ENCODE results near the gene UBTD2.
"Not testable (repeated sequence)": the region's sequence is repeated elsewhere in the genome, so short reads cannot be mapped to it uniquely, and the experiment has no call there.

The UBTD2 gene

DNA sequence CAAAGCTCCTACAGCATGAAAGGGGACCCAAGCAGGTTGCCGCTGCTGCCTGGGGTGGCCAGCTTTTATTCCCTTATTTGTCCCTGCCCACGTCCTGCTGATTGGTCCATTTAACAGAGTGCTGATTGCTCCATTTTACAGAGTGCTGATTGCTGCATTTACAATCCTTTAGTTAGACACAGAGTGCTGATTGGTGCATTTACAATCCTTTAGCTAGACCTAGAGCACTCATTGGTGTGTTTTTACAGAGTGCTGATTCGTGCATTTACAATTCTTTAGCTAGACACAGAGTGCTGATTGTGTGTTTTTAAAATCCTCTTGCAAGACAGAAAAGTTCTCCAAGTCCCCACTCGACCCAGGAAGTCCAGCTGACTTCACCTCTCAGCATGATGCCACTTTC is 85.8 kb downstream of the UBTD2 start:
- H3K4me1 ChIP-seq (ENCODE audit: control insufficient read depth in 1 of 2, insufficient read depth in 2 of 2, low read length in 2 of 2); H3K27me3 ChIP-seq (ENCODE audit: control insufficient read depth in 1 of 2, insufficient read depth in 2 of 2, low read length in 2 of 2); H3K36me3 ChIP-seq (ENCODE audit: control insufficient read depth in 1 of 2, insufficient read depth in 2 of 2, low read length in 2 of 2); H3K4me3 ChIP-seq (ENCODE audit: low read depth in 1 of 2, low read length in 2 of 2); H3K27ac ChIP-seq (ENCODE audit: low read depth, low read length); H3K9ac ChIP-seq (ENCODE audit: low read depth in 1 of 2, low read length in 2 of 2); H3K9me3 ChIP-seq (ENCODE audit: control insufficient read depth in 1 of 2, low read length in 2 of 2): not testable (repeated sequence)

DNA sequence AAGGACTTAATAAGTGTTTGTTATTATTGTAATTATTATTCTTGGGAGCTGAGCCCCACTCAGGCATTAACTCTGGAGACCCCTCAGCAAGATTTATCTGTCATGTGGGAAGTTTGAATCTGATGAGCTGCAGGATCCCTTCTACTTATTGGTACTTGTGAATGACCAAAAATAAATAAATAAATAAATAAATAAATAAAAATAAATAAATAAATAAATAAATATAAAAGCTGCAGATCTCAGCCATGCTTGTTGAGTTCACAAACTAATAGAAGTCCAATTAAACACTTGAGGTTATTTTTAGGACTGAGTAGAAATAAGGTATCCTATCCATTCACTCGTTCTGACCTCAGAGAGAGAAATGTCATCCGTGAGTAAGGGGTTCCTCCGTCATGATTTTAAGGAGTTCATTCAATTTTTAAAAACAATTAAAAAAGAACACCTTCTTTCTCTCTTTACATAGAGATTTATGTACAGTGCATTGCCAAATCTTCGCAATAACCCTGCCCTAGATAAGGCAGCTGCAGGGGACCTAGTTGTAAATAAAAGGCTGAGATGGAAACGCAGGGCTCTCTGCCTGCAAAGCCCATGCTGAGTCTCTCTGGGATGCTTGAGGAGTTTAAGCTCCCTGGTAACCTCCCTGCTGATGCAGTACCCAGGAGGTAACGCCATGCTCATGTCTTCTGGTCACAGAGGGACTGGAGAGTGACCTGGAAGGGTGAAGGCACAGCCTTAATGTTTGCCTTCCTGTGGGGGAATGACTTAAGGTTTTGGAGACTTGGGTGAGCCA is 88.4 kb downstream of the UBTD2 start:
- Histone ChIP-seq H3K4me1 (ENCODE audit: control insufficient read depth in 1 of 2, insufficient read depth in 2 of 2, low read length in 2 of 2) (no peaks in the 10 kb centered on the region), H3K27ac (ENCODE audit: low read depth, low read length) (no peak overlapping the region)

DNA sequence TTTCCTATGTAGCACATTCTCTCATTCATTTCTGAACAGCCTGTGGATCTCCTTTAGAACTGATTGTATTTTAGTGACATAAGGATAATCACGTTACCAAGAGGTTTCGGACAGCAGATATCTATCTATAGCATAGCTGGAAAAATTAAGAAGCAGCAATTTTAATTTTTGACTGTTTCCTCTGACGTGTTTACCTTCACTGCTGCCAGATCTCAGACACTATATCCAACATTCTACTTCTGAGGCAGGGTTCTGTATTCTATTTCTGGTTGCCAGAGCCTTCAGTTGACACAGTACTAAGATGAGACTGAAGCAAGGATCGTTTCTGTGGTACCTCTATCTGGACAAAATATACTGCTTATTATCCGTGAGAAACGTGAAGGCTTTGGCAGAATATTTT is 89.7 kb downstream of the UBTD2 start, which contains the start of gene EFCAB9:
TSS of gene EFCAB9 (plus strand) at position 301 of the 400 bp plus-strand sequence. CDS start at position 302, 1 bp downstream.
- Histone ChIP-seq H3K4me1 (ENCODE audit: control insufficient read depth in 1 of 2, insufficient read depth in 2 of 2, low read length in 2 of 2) (no peaks in the 10 kb centered on the region), H3K9me3 (ENCODE audit: control insufficient read depth in 1 of 2, low read length in 2 of 2) (no peaks in the 10 kb centered on the region), H3K27me3 (ENCODE audit: control insufficient read depth in 1 of 2, insufficient read depth in 2 of 2, low read length in 2 of 2) (no peaks in the 10 kb centered on the region), H3K4me3 (ENCODE audit: low read depth in 1 of 2, low read length in 2 of 2) (no peak within 1 kb of the TSS), H3K27ac (ENCODE audit: low read depth, low read length) (no peak within 1 kb of the TSS), H3K36me3 (ENCODE audit: control insufficient read depth in 1 of 2, insufficient read depth in 2 of 2, low read length in 2 of 2) (no peaks in the 10 kb centered on the region), H3K9ac (ENCODE audit: low read depth in 1 of 2, low read length in 2 of 2) (no peak within 1 kb of the TSS)

More for the DNA sequence above, 88.4 kb downstream of the UBTD2 start:
- no peaks in the 10 kb centered on the region for H3K27me3 ChIP-seq (ENCODE audit: control insufficient read depth in 1 of 2, insufficient read depth in 2 of 2, low read length in 2 of 2)
- H3K9me3 ChIP-seq (ENCODE audit: control insufficient read depth in 1 of 2, low read length in 2 of 2), result no peaks in the 10 kb centered on the region
- no peaks in the 10 kb centered on the region for H3K36me3 ChIP-seq (ENCODE audit: control insufficient read depth in 1 of 2, insufficient read depth in 2 of 2, low read length in 2 of 2)
- H3K9ac ChIP-seq (ENCODE audit: low read depth in 1 of 2, low read length in 2 of 2), result no peak overlapping the region
- no peak overlapping the region for H3K4me3 ChIP-seq (ENCODE audit: low read depth in 1 of 2, low read length in 2 of 2)

DNA sequence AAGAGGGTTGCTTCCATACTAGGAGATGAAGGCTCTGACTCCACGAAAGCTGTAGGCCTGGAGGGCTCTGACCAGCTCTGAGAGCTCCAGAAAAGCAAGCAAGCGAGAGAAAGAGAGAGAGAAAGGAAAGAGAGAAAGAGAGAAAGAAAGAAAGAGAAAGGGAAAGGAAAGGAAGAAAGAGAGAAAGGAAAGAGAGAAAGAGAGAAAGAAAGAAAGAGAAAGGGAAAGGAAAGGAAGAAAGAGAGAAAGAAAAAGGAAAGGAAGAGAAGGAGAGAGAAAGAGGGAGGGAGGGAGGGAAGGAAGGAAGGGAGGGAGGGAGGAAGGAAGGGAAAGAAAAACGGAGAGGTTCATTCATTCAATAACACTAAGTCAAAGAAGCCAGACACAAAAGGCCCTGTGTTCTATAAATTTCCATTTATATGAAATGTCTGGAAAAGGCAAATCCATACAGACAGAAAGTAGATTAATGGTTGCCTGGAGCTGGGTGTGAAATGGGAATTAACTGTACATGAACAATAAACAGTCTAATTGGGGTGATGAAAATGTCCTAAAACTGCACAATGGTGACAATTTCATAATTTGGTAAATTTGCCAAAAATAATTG is 93.8 kb downstream of the UBTD2 start:
- Histone ChIP-seq H3K27ac (ENCODE audit: low read depth, low read length) (no peak overlapping the region), H3K27me3 (ENCODE audit: control insufficient read depth in 1 of 2, insufficient read depth in 2 of 2, low read length in 2 of 2) (no peaks in the 10 kb centered on the region), H3K36me3 (ENCODE audit: control insufficient read depth in 1 of 2, insufficient read depth in 2 of 2, low read length in 2 of 2) (no peaks in the 10 kb centered on the region), H3K4me3 (ENCODE audit: low read depth in 1 of 2, low read length in 2 of 2) (no peak overlapping the region), H3K9me3 (ENCODE audit: control insufficient read depth in 1 of 2, low read length in 2 of 2) (no peaks in the 10 kb centered on the region), H3K9ac (ENCODE audit: low read depth in 1 of 2, low read length in 2 of 2) (no peak overlapping the region), H3K4me1 (ENCODE audit: control insufficient read depth in 1 of 2, insufficient read depth in 2 of 2, low read length in 2 of 2) (peaks cover 0 to 18% of the 10 kb centered on the region in 2 donors)

DNA sequence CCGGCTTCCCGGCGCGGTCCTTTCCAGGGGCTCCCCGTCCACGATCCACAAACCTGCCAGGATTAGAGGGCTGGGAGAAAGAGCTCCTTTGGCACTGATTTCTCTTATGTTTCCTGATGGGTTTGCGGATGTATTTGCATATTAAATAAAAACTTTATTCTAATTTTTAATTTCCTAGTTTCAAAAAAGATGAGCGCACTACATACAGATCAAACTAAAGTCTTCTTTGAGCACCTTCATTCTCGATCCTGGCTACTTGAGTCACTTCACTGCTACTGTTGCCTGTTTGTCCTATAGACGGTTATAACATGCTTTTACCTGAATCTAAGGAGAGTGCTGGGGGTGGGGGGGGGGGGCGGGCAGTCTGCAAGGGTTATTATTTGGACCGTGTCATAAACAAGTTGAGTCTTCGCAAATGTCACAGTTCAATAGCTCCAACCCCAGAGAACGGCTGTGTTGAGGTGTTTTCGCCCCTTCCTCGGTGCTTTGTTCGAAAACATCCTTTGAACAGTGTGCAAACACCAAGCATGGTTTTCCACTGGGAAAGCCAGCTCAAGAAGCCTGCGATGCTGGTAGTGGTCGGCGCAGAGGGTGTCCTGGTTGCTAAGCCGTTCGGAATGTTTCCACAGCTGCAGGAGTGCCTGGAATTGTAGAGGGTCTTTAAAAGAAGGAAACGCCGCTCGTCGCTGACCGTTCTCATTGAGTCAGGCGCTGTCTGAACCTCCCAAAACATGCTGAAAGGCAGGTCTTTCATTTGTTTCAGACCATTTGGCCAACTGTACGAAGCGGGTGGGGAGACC is 94.5 kb downstream of the UBTD2 start:
- H3K27ac ChIP-seq (ENCODE audit: low read depth, low read length), result no peak overlapping the region
- no peak overlapping the region for H3K9ac ChIP-seq (ENCODE audit: low read depth in 1 of 2, low read length in 2 of 2)
- no peaks in the 10 kb centered on the region for H3K9me3 ChIP-seq (ENCODE audit: control insufficient read depth in 1 of 2, low read length in 2 of 2)
- peaks cover 0 to 22% of the 10 kb centered on the region in 2 donors for H3K4me1 ChIP-seq (ENCODE audit: control insufficient read depth in 1 of 2, insufficient read depth in 2 of 2, low read length in 2 of 2)
- H3K36me3 ChIP-seq (ENCODE audit: control insufficient read depth in 1 of 2, insufficient read depth in 2 of 2, low read length in 2 of 2), result no peaks in the 10 kb centered on the region
- H3K27me3 ChIP-seq (ENCODE audit: control insufficient read depth in 1 of 2, insufficient read depth in 2 of 2, low read length in 2 of 2), result no peaks in the 10 kb centered on the region
- peak overlapping the region; percentile 79 to 93 for H3K4me3 ChIP-seq (ENCODE audit: low read depth in 1 of 2, low read length in 2 of 2)

DNA sequence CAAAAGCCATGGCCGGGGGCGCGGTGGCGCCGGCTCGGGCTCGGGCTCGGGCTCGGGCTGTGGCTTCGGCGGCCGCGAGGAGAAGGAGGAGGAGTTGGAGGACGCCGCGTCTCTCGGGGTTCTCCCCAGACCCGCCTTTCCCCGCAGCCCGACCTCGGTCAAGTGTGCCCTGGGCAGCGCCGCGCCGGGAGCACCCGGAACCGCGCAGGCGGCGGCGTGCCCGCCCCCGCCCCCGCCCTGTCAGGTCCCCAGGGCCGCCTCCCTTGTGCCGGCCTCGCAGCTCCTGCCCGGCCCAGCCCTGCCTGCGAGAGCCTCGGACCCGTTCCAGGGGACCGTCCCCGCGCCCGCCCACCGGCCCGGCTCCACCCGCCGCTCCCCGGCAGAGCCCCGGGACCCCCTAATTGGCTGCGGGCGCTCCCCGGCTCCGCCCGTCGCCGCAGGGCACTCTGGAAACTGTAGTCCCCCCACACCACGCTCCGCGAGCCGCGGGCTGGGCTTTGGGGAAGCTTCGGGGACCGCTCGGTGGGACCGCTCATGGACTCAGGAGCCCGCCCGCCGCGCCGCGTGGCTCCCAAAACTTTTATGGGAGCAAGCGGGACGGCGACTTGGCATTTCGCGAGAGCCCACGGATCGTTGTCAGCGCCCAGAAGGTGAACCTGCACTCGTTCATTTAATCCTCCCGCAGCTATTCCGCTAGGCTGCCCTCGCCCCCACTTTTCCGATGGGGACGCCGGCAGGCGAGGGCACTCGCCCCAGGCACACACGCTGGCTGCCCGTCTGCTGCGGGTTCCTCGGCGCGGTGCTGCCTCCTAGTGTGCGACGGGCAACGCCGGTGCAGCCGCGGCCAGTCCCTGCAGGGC is 95.3 kb downstream of the UBTD2 start, which contains the start of gene STK10:
TSS of gene STK10 (minus strand) at position 192 of the 860 bp plus-strand sequence. CDS start at position 10, 182 bp downstream.
- Histone ChIP-seq H3K27me3 (ENCODE audit: control insufficient read depth in 1 of 2, insufficient read depth in 2 of 2, low read length in 2 of 2) (no peaks in the 10 kb centered on the region), H3K36me3 (ENCODE audit: control insufficient read depth in 1 of 2, insufficient read depth in 2 of 2, low read length in 2 of 2) (no peaks in the 10 kb centered on the region), H3K9ac (ENCODE audit: low read depth in 1 of 2, low read length in 2 of 2) (peak within 1 kb of the TSS; percentile 67 to 68), H3K9me3 (ENCODE audit: control insufficient read depth in 1 of 2, low read length in 2 of 2) (no peaks in the 10 kb centered on the region), H3K27ac (ENCODE audit: low read depth, low read length) (peak within 1 kb of the TSS; percentile 73), H3K4me3 (ENCODE audit: low read depth in 1 of 2, low read length in 2 of 2) (peak within 1 kb of the TSS; percentile 92 to 93), H3K4me1 (ENCODE audit: control insufficient read depth in 1 of 2, insufficient read depth in 2 of 2, low read length in 2 of 2) (peaks cover 0 to 23% of the 10 kb centered on the region in 2 donors)

DNA sequence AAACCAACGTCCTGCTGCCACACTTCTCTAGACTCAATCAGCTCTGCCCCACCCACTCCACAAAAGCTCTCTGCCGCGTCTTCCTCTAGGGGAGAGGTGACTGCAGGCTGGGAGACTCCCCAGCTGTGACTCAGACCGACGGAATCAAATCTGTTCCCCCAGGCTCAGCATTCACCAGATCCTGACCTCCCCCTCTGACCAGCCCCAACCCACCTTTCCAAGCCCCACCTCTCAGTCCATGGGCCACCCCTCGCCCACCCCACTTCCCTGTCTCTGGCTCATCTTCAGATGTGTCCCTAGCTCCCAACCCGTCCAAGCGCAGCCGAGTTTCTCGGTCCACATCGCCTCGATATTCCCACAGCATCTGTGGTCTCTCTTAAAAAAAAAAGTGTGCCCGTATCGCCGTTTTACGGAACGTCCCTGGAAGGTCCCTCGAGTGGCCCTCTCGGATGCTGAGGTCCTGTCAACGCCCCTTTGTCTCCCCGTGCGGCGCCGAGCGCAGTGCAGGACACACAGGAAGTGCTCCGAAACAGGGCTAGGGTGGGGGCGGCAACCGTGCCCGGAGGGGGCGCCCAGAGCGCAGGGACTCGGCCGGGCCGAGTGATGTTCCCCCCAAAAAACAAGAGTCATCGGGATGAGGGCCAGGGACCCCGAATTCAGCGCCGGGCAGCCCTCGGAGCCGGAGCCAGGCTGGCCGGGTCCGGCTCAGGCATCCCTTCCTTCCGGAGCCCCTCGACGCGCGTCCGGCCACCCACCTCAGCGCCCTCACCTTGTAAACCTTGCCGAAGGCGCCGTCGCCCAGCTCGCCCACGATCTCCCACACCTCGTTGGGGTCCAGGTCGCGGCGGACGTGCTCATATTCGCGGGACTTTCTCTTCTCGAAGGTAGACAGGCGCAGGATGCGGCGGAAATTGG is 96.2 kb downstream of the UBTD2 start:
- H3K36me3 ChIP-seq (ENCODE audit: control insufficient read depth in 1 of 2, insufficient read depth in 2 of 2, low read length in 2 of 2), result no peaks in the 10 kb centered on the region

DNA sequence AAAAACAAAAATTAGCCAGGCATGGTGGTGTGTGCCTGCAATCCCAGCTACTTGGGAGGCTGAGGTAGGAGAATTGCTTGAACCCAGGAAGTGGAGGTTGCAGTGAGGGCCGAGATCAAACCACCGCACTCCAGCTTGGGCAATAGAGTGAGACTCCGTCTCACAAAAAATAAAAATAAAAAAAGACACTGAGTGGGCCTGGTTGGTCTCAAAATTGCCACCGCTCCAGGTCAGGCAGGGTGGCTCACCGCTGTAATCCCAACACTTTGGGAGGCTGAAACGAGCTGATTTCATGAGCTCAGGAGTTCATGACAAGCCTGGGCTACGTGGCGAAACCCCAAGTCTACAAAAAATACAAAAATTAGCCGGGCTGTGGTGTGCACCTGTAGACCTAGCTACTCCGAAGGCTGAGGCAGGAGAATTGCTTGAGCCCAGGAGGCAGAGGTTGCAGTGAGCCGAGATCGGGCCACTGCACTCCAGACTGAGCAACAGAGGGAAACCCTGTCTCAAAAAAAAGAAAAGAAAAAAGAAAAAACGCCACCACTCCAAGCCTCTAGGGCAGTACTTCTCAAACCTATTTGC is 97.4 kb downstream of the UBTD2 start:
- peaks cover 0 to 23% of the 10 kb centered on the region in 2 donors for H3K4me1 ChIP-seq (ENCODE audit: control insufficient read depth in 1 of 2, insufficient read depth in 2 of 2, low read length in 2 of 2)
- no peaks in the 10 kb centered on the region for H3K36me3 ChIP-seq (ENCODE audit: control insufficient read depth in 1 of 2, insufficient read depth in 2 of 2, low read length in 2 of 2)
- H3K4me3 ChIP-seq (ENCODE audit: low read depth in 1 of 2, low read length in 2 of 2), result peak overlapping the region; percentile 92 to 93
- no peaks in the 10 kb centered on the region for H3K9me3 ChIP-seq (ENCODE audit: control insufficient read depth in 1 of 2, low read length in 2 of 2)
- no peaks in the 10 kb centered on the region for H3K27me3 ChIP-seq (ENCODE audit: control insufficient read depth in 1 of 2, insufficient read depth in 2 of 2, low read length in 2 of 2)
- no peak overlapping the region for H3K27ac ChIP-seq (ENCODE audit: low read depth, low read length)
- peak overlapping the region in 1 of 2 donors; percentile 68 for H3K9ac ChIP-seq (ENCODE audit: low read depth in 1 of 2, low read length in 2 of 2)

More for the DNA sequence above, 96.2 kb downstream of the UBTD2 start:
- Histone ChIP-seq H3K9me3 (ENCODE audit: control insufficient read depth in 1 of 2, low read length in 2 of 2) (no peaks in the 10 kb centered on the region), H3K27me3 (ENCODE audit: control insufficient read depth in 1 of 2, insufficient read depth in 2 of 2, low read length in 2 of 2) (no peaks in the 10 kb centered on the region), H3K4me1 (ENCODE audit: control insufficient read depth in 1 of 2, insufficient read depth in 2 of 2, low read length in 2 of 2) (peaks cover 0 to 23% of the 10 kb centered on the region in 2 donors), H3K4me3 (ENCODE audit: low read depth in 1 of 2, low read length in 2 of 2) (peak overlapping the region; percentile 92 to 93), H3K27ac (ENCODE audit: low read depth, low read length) (peak overlapping the region; percentile 73), H3K9ac (ENCODE audit: low read depth in 1 of 2, low read length in 2 of 2) (peak overlapping the region; percentile 67 to 68)

Measured in duodenal mucosa (tissue), 2 donors.